Cardiac muscle cell (in vitro differentiated cells and primary cell): ENCODE measurements around the gene SLC27A3. TPM values are rescaled to one million over a fixed set of nuclear protein-coding genes. Genes with fewer than 3 reads are reported as not detected.

Experiments used
- DNase-seq, 2 donors: peaks; one replicate each; pipeline versions ENCODE4 v3.0.0 to v3.0.0-alpha.2; 2010 to 2017; ENCODE audit warnings: low read depth in 1 of 2, low spot score in 1 of 2
- H3K27ac ChIP-seq: fragments of 200-600 bp; sonication (generic); 2 replicates; pipeline ENCODE4 v1.5.1; 2016
- H3K27me3 ChIP-seq: fragments of 200-600 bp; sonication (generic); 2 replicates; pipeline ENCODE4 v1.6.0; 2016; ENCODE audit warnings: control low read depth
- H3K36me3 ChIP-seq: fragments of 200-600 bp; sonication (generic); 2 replicates; pipeline ENCODE4 v1.5.1; 2016; ENCODE audit warnings: control low read depth
- H3K4me1 ChIP-seq: fragments of 200-600 bp; sonication (generic); 2 replicates; pipeline ENCODE4 v1.8.1; 2017; ENCODE audit warnings: low read depth, mild to moderate bottlenecking, mixed run types
- H3K4me3 ChIP-seq: fragments of 200-600 bp; sonication (generic); 2 replicates; pipeline ENCODE4 v1.5.1; 2016; ENCODE audit warnings: mild to moderate bottlenecking
- H3K9me3 ChIP-seq: fragments of 200-600 bp; sonication (generic); 2 replicates; pipeline ENCODE4 v1.5.1; 2017; ENCODE audit warnings: low read depth, mild to moderate bottlenecking, control low read depth
- polyA plus RNA-seq: library from polyadenylated mRNA; unstranded; fragments of >200 nt; fragmentation: Nextera tagmentation; extraction: Ambion mirVana; gene quantifications from 2 replicates; pipeline ENCODE4 v1.2.1, GENCODE V29; 2016
- total RNA-seq: library from RNA; depleted of rRNA; stranded (reverse); fragments of >200 nt; gene quantifications from 2 replicates; pipeline ENCODE4 v1.2.3, GENCODE V29; 2016
- TF ChIP-seq, protein P1 (sequence below): IDR thresholded peaks from 2 replicates; pipeline ENCODE4 v1.5.1; 2012; ENCODE audit warnings: low read depth, mild to moderate bottlenecking, low read length

Gene SLC27A3
- total and polyA plus RNA-seq, 2 experiments from 2014 or later, result 27.7 to 30.6 TPM

GRCh38 chr1:153776845-153777370 is 1.7 kb downstream of the SLC27A3 start:
- Histone ChIP-seq H3K4me3 (no peak overlapping the region), H3K27me3 (no peaks in the 10 kb centered on the region), H3K36me3 (peaks cover 12% of the 10 kb centered on the region), H3K4me1 (peaks cover 3% of the 10 kb centered on the region), H3K27ac (no peak overlapping the region), H3K9me3 (no peaks in the 10 kb centered on the region)
- DNase-seq, result no peak
- TF ChIP-seq, protein P1, sequence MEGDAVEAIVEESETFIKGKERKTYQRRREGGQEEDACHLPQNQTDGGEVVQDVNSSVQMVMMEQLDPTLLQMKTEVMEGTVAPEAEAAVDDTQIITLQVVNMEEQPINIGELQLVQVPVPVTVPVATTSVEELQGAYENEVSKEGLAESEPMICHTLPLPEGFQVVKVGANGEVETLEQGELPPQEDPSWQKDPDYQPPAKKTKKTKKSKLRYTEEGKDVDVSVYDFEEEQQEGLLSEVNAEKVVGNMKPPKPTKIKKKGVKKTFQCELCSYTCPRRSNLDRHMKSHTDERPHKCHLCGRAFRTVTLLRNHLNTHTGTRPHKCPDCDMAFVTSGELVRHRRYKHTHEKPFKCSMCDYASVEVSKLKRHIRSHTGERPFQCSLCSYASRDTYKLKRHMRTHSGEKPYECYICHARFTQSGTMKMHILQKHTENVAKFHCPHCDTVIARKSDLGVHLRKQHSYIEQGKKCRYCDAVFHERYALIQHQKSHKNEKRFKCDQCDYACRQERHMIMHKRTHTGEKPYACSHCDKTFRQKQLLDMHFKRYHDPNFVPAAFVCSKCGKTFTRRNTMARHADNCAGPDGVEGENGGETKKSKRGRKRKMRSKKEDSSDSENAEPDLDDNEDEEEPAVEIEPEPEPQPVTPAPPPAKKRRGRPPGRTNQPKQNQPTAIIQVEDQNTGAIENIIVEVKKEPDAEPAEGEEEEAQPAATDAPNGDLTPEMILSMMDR, result no peak

DNA sequence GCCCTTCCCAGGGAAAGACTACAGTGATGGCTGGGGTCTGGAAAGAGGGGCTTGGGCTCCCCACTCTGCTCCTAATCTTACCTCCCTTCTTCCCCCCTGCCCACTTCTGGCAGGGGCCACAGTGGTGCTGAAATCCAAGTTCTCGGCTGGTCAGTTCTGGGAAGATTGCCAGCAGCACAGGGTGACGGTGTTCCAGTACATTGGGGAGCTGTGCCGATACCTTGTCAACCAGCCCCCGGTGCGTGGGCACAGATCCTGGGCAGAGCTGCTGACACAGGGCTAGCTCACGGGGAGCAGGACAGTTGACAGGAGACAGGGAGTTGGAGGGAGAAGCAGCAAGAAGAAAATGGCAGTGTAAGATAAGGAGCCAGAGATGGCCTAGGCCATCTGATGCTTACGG is 2.4 kb downstream of the SLC27A3 start:
- Histone ChIP-seq H3K4me3 (no peak overlapping the region), H3K27me3 (no peaks in the 10 kb centered on the region), H3K4me1 (peaks cover 3% of the 10 kb centered on the region), H3K36me3 (peaks cover 8% of the 10 kb centered on the region), H3K27ac (no peak overlapping the region), H3K9me3 (no peaks in the 10 kb centered on the region)
- DNase-seq, result peak in 1 of 2 donors; percentile 39
- TF ChIP-seq, protein P1, result no peak

DNA sequence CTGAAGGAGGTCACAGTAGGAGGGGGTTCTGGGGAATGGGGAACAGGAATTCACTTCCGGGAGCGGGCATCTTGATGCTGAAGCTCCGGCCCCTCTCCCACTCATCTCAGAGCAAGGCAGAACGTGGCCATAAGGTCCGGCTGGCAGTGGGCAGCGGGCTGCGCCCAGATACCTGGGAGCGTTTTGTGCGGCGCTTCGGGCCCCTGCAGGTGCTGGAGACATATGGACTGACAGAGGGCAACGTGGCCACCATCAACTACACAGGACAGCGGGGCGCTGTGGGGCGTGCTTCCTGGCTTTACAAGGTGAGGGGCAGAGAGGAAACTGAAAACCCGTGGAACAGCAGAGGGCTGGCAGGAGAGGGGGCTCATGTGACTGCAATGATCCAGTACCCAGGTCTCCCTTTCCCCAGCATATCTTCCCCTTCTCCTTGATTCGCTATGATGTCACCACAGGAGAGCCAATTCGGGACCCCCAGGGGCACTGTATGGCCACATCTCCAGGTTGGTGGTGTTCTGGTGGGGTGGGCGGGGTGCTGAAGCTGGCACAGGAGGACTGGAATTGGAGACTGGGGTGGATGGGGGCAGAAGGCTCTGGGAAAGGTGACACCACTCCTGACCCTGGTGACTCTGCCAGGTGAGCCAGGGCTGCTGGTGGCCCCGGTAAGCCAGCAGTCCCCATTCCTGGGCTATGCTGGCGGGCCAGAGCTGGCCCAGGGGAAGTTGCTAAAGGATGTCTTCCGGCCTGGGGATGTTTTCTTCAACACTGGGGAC is 3.0 kb downstream of the SLC27A3 start:
- H3K9me3 ChIP-seq, result no peaks in the 10 kb centered on the region
- no peak overlapping the region for H3K27ac ChIP-seq
- no peak overlapping the region for H3K4me3 ChIP-seq
- peaks cover 3% of the 10 kb centered on the region for H3K4me1 ChIP-seq
- TF ChIP-seq, protein P1, result no peak
- no peaks in the 10 kb centered on the region for H3K27me3 ChIP-seq
- DNase-seq, result no peak
- peaks cover 3% of the 10 kb centered on the region for H3K36me3 ChIP-seq

DNA sequence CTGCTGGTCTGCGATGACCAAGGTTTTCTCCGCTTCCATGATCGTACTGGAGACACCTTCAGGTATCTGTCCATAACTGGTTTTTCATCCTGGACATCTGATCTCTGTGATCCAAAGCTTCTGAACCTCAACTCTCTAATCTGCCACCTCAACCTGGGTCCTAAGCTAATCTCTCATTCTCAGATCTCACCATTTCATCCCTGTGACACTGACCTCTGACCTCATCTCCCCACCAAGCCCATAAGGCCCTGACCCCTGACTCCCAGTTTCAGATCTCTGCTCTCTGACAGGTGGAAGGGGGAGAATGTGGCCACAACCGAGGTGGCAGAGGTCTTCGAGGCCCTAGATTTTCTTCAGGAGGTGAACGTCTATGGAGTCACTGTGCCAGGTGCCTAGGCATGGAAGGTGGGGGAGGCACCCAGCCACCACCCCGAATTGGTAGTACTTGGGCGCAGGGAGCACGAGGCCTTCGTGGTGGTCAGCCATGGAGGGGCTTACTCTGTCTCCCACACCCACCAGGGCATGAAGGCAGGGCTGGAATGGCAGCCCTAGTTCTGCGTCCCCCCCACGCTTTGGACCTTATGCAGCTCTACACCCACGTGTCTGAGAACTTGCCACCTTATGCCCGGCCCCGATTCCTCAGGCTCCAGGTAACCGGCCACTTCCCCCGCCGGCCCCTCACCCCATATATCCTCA is 3.8 kb downstream of the SLC27A3 start:
- Histone ChIP-seq H3K36me3 (no peaks in the 10 kb centered on the region), H3K4me3 (no peak overlapping the region), H3K4me1 (peaks cover 3% of the 10 kb centered on the region), H3K27me3 (no peaks in the 10 kb centered on the region), H3K9me3 (no peaks in the 10 kb centered on the region), H3K27ac (no peak overlapping the region)
- no peak for DNase-seq
- TF ChIP-seq, protein P1, result no peak

GRCh38 chr1:153779781-153780541 is 4.8 kb downstream of the SLC27A3 start:
- Histone ChIP-seq H3K4me1 (peaks cover 3% of the 10 kb centered on the region), H3K27me3 (no peaks in the 10 kb centered on the region), H3K4me3 (no peak overlapping the region), H3K36me3 (no peaks in the 10 kb centered on the region), H3K9me3 (no peaks in the 10 kb centered on the region), H3K27ac (no peak overlapping the region)
- TF ChIP-seq, protein P1, result no peak
- peak; percentile 16 to 51 for DNase-seq
